MCF 10A (cell line): Measurements from ENCODE around the gene METRNL. TPM values are rescaled to one million over a fixed set of nuclear protein-coding genes. Genes with fewer than 3 reads are reported as not detected.

ENCODE experiments used
- BruUV-seq: library from RNA; stranded (reverse); fragments of 400-500 nt; replicated peaks from 2 replicates; lab custom pipeline; 2021; lab: Mats Ljungman, UMichigan
- CTCF ChIA-PET: fragments of 300-600 bp; sonication (Branson Sonifier 250); formaldehyde crosslinking; extraction: SDS; loops from one replicate; lab custom pipeline; 2021; ENCODE audit warnings: antibody characterized with exemption, inconsistent platforms; lab: Yijun Ruan, JAX
- POLR2A ChIA-PET: fragments of 300-600, 350-650 bp; sonication (Branson Sonifier 250); formaldehyde crosslinking; extraction: SDS; loops from one replicate; lab custom pipeline; 2020; ENCODE audit warnings: antibody characterized with exemption, inconsistent platforms; lab: Yijun Ruan, JAX
- DNase-seq: peaks from one replicate; pipeline ENCODE4 v3.0.0-alpha.2; 2018; ENCODE audit not compliant: unreplicated experiment
- H3K27ac Mint-ChIP-seq: one replicate; pipeline ENCODE4 v1.8.0; 2022; ENCODE audit warnings: mild to moderate bottlenecking, low read depth, mixed read lengths; ENCODE audit not compliant: unreplicated experiment
- H3K27me3 Mint-ChIP-seq: one replicate; pipeline ENCODE4 v1.8.0; 2022; ENCODE audit warnings: mixed read lengths; ENCODE audit not compliant: insufficient read depth, unreplicated experiment
- H3K36me3 Mint-ChIP-seq: one replicate; pipeline ENCODE4 v1.8.0; 2022; ENCODE audit warnings: mild to moderate bottlenecking, moderate library complexity, mixed read lengths; ENCODE audit not compliant: insufficient read depth, unreplicated experiment
- H3K4me1 Mint-ChIP-seq: one replicate; pipeline ENCODE4 v1.8.0; 2022; ENCODE audit warnings: mixed read lengths; ENCODE audit not compliant: insufficient read depth, unreplicated experiment
- H3K4me3 Mint-ChIP-seq: one replicate; pipeline ENCODE4 v1.8.0; 2022; ENCODE audit warnings: mild to moderate bottlenecking, moderate library complexity, mixed read lengths; ENCODE audit not compliant: unreplicated experiment
- H3K9me3 Mint-ChIP-seq: one replicate; pipeline ENCODE4 v1.8.0; 2022; ENCODE audit warnings: mixed read lengths; ENCODE audit not compliant: unreplicated experiment
- intact Hi-C: fragments of 100-400 bp; cut with micrococcal nuclease; formaldehyde crosslinking; loops from 2 replicates; pipeline ENCODE4 v1.14.1; 2022
- total RNA-seq: library from RNA; stranded (reverse); gene quantifications from 2 replicates; pipeline ENCODE4 v1.2.3, GENCODE V29; 2022
- TF ChIP-seq, protein P1 (sequence below): fragments of 200-600 bp; IDR thresholded peaks from one replicate; pipeline ENCODE4 v1.8.0; 2022; ENCODE audit warnings: antibody characterized with exemption, mild to moderate bottlenecking; ENCODE audit not compliant: unreplicated experiment

METRNL gene
- total RNA-seq, 1 experiment from 2014 or later, result 14.5 TPM

DNA sequence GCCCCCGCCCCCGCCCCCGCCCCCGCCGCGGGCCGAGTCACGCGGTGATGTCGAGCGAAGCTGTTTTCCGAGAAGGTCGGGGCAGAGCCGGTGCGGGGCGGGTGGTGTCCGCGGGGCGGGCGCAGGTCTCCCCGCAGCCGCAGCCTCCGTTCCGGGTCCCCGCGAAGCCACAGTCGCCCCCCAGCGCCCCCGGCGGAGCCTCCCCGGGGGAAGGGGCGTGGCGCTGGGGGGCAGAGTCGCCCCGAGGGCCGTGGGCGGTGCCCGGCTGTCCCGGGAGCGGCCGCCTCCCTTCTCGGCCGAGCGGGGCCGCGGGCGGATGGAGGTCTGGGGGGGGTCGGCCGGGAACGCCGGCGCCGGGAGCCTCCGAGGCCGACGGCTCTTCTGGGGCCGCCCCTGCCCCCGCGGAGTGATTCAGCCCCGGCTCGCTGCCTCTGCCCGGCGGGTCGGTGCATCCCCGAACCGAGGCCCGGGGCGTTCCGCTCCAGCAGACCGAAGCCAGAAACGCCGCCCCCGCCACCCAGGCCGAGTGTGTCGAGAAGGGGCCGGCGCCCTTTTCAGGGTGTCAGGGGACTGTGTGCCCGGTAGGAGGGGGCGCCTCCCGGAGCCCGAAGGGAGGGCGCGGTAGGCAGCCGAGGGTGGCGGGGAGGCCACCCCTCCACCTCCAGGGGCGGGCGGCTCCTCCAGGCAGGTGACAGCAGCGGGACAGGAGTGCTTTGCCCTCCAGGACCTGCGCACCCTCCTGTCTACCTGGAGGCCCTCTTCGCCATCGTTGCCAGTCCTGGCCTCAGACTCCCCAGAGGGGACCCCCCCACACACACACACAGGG lies 1.7 kb downstream of the METRNL start:
- no peaks in the 10 kb centered on the region for H3K9me3 Mint-ChIP-seq
- intact Hi-C loops, result no loop called here
- H3K36me3 Mint-ChIP-seq, result no peaks in the 10 kb centered on the region
- H3K27me3 Mint-ChIP-seq, result no peaks in the 10 kb centered on the region
- no peak for DNase-seq
- ChIA-PET CTCF (no interaction called here), POLR2A (no interaction called here)
- TF ChIP-seq, protein P1, sequence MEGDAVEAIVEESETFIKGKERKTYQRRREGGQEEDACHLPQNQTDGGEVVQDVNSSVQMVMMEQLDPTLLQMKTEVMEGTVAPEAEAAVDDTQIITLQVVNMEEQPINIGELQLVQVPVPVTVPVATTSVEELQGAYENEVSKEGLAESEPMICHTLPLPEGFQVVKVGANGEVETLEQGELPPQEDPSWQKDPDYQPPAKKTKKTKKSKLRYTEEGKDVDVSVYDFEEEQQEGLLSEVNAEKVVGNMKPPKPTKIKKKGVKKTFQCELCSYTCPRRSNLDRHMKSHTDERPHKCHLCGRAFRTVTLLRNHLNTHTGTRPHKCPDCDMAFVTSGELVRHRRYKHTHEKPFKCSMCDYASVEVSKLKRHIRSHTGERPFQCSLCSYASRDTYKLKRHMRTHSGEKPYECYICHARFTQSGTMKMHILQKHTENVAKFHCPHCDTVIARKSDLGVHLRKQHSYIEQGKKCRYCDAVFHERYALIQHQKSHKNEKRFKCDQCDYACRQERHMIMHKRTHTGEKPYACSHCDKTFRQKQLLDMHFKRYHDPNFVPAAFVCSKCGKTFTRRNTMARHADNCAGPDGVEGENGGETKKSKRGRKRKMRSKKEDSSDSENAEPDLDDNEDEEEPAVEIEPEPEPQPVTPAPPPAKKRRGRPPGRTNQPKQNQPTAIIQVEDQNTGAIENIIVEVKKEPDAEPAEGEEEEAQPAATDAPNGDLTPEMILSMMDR, result no peak
- no peak overlapping the region for H3K27ac Mint-ChIP-seq
- peak overlapping the region; percentile 57 for H3K4me3 Mint-ChIP-seq
- peaks cover 8% of the 10 kb centered on the region for H3K4me1 Mint-ChIP-seq
- no TSS peak for BruUV-seq

DNA sequence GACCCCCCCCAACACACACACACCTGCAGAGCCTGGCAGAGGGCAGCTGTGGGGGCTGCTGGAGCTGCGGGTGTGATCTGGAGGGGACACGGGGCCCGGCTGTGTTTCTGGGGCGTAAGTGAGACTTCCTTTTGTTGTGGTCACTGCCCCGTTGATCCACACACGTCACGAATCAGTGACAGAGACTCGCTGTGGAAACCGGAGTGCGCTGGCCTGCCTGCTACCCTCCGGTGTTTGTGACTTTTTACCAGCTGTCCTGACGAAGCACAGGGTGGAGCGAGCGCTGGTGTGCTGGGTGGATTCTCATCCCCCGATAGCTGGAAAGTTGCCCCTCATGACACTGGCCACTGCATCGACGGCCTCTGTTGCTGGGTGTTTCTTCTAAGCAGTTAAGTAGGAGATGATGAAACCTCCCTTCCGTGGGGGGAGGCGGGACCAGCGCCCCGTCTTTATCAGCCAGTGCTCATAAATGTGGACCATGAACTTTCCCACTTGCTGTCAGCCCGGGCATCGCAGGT lies 2.3 kb downstream of the METRNL start:
- intact Hi-C loops, result no loop called here
- DNase-seq, result no peak
- peak overlapping the region; percentile 57 for H3K4me3 Mint-ChIP-seq
- H3K4me1 Mint-ChIP-seq, result peaks cover 8% of the 10 kb centered on the region
- H3K9me3 Mint-ChIP-seq, result no peaks in the 10 kb centered on the region
- H3K36me3 Mint-ChIP-seq, result no peaks in the 10 kb centered on the region
- ChIA-PET POLR2A (interaction anchor here (0.6 kb wide), 1 partner anchor 10 kb away, joined by 3 read pairs; no protein-coding TSS in a partner anchor), CTCF (interaction anchor here (0.5 kb wide), 1 partner anchor 324 kb away, joined by 3 read pairs; no protein-coding TSS in a partner anchor)
- H3K27me3 Mint-ChIP-seq, result no peaks in the 10 kb centered on the region
- no peak overlapping the region for H3K27ac Mint-ChIP-seq
- BruUV-seq, result no TSS peak
- TF ChIP-seq, protein P1, result no peak

DNA sequence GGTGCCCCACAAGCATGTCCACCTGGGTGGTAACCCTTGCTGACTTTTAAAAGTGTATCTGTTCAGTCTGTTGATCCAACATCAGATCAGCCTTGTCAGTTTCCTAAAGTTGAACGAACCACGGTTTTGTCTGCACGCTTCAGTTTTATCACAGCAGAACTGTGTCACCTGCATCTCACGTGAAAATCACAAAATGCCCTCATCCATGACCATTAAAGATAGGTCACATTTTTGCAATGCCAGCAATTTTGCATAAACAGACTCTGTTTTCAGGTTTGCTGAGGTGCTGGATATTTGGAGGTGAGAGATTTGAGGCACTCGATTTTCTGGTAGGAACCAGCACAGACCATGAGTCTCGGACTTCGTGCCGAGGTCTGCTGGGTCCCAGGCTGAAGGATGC lies 3.0 kb downstream of the METRNL start:
- ChIA-PET CTCF (no interaction called here), POLR2A (interaction anchor here (0.6 kb wide), 1 partner anchor 9 kb away, joined by 3 read pairs; no protein-coding TSS in a partner anchor)
- Mint-ChIP-seq H3K36me3 (no peaks in the 10 kb centered on the region), H3K9me3 (no peaks in the 10 kb centered on the region), H3K4me1 (peaks cover 8% of the 10 kb centered on the region), H3K4me3 (peak overlapping the region; percentile 57), H3K27me3 (no peaks in the 10 kb centered on the region), H3K27ac (no peak overlapping the region)
- TSS peak; percentile 32 for BruUV-seq
- intact Hi-C loops, result no loop called here
- DNase-seq, result no peak
- TF ChIP-seq, protein P1, result no peak

DNA sequence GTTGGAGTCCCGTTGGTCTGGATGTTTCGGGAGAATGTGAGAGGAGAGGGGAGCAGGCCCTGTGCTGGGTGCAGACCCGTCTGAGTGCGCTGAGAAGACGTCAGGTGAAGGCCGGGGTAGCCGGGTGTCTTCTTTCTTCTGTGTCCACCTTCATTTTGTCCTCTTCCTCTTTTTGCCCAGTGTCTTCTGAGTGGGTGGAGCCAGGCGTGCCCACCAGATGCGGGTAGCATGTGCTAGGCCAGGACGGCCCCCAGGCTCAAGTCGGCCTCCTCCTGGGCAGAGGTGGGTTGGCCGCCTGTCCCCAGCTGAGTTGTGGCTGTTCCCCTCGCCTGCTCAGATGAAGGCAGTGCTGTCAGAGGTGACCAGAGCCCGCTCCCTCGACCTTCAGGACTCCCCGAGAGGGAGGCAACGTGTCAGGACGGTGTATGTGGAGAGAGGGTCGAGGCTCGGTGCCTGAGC lies 3.5 kb downstream of the METRNL start:
- no peaks in the 10 kb centered on the region for H3K9me3 Mint-ChIP-seq
- peaks cover 8% of the 10 kb centered on the region for H3K4me1 Mint-ChIP-seq
- DNase-seq, result no peak
- intact Hi-C loops, result no loop called here
- H3K27ac Mint-ChIP-seq, result no peak overlapping the region
- no peaks in the 10 kb centered on the region for H3K27me3 Mint-ChIP-seq
- POLR2A ChIA-PET, result interaction anchor here (0.6 kb wide), 1 partner anchor 54 kb away, joined by 3 read pairs; no protein-coding TSS in a partner anchor
- TF ChIP-seq, protein P1, result no peak
- H3K4me3 Mint-ChIP-seq, result no peak overlapping the region
- CTCF ChIA-PET, result no interaction called here
- BruUV-seq, result no TSS peak
- H3K36me3 Mint-ChIP-seq, result no peaks in the 10 kb centered on the region
